ENCODE results near the gene DNM2. TPM values are rescaled to one million over a fixed set of nuclear protein-coding genes. Genes with fewer than 3 reads are reported as not detected.

DNM2 gene
- total RNA-seq, 1 experiment from 2014 or later = 125 TPM

DNA sequence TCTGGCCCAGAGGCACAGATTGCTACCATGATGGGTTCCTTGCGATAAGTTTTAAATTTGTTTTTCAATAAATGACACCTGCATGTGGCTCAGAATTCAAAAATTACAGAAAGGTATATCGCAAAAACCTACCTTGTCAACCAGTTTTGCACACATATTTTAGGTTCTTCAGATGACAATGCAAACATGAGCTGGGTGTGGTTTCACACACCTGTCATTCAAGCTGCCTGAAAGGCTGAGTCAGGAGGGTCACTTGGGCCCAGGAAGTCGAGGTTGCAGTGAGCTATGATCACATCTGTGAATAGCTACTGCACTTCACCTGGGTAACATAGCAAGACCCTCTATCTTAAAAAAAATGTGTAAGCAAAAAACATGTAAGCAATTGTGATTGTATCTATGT is 56.1 kb downstream of the DNM2 start:
- Histone ChIP-seq H3K4me1 (ENCODE audit: control insufficient read depth, insufficient read depth, low read length) (peaks cover 6% of the 10 kb centered on the region), H3K27ac (ENCODE audit: low read length) (no peak overlapping the region), H3K27me3 (ENCODE audit: control insufficient read depth, insufficient read depth, low read length) (no peaks in the 10 kb centered on the region), H3K4me3 (ENCODE audit: low read depth in 2 of 2, low read length in 2 of 2) (no peak overlapping the region), H3K36me3 (ENCODE audit: control insufficient read depth, insufficient read depth, low read length) (no peaks in the 10 kb centered on the region; the same call in 1 of the 2 replicates), H3K9me3 (ENCODE audit: control insufficient read depth, insufficient read depth, low read depth, low read length) (no peaks in the 10 kb centered on the region)
- intact Hi-C loops (cut with micrococcal nuclease; ENCODE audit: unreplicated experiment) (no loop called here), in situ Hi-C loops (cut with HindIII; ENCODE audit: low pct_unique_long_range_greater_than_20kb, low sequenced_read_pairs) (no loop called here)
- no peak for DNase-seq (ENCODE audit: low read depth, low spot score)
- ChIA-PET POLR2A (no interaction called here), CTCF (interaction anchor here (0.7 kb wide), 2 partner anchors 57 to 90 kb away, joined by 3 to 4 read pairs; no protein-coding TSS in a partner anchor)
- TF ChIP-seq TCF7L2 (IDR thresholded peaks at IDR 0.05; ENCODE audit: low read depth, low read length) (no peak), POLR2AphosphoS5 (IDR thresholded peaks at IDR 0.05; ENCODE audit: low read depth, low read length) (no peak), SIN3A (IDR thresholded peaks at IDR 0.05; ENCODE audit: borderline replicate concordance, insufficient read depth, low read depth, low read length) (no peak)
- TF ChIP-seq, protein P1, sequence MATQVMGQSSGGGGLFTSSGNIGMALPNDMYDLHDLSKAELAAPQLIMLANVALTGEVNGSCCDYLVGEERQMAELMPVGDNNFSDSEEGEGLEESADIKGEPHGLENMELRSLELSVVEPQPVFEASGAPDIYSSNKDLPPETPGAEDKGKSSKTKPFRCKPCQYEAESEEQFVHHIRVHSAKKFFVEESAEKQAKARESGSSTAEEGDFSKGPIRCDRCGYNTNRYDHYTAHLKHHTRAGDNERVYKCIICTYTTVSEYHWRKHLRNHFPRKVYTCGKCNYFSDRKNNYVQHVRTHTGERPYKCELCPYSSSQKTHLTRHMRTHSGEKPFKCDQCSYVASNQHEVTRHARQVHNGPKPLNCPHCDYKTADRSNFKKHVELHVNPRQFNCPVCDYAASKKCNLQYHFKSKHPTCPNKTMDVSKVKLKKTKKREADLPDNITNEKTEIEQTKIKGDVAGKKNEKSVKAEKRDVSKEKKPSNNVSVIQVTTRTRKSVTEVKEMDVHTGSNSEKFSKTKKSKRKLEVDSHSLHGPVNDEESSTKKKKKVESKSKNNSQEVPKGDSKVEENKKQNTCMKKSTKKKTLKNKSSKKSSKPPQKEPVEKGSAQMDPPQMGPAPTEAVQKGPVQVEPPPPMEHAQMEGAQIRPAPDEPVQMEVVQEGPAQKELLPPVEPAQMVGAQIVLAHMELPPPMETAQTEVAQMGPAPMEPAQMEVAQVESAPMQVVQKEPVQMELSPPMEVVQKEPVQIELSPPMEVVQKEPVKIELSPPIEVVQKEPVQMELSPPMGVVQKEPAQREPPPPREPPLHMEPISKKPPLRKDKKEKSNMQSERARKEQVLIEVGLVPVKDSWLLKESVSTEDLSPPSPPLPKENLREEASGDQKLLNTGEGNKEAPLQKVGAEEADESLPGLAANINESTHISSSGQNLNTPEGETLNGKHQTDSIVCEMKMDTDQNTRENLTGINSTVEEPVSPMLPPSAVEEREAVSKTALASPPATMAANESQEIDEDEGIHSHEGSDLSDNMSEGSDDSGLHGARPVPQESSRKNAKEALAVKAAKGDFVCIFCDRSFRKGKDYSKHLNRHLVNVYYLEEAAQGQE (IDR thresholded peaks at IDR 0.05; ENCODE audit: insufficient read depth in 1 of 2, low read depth in 2 of 2, low read length in 1 of 2) = no peak
- TF ChIP-seq, protein P2, sequence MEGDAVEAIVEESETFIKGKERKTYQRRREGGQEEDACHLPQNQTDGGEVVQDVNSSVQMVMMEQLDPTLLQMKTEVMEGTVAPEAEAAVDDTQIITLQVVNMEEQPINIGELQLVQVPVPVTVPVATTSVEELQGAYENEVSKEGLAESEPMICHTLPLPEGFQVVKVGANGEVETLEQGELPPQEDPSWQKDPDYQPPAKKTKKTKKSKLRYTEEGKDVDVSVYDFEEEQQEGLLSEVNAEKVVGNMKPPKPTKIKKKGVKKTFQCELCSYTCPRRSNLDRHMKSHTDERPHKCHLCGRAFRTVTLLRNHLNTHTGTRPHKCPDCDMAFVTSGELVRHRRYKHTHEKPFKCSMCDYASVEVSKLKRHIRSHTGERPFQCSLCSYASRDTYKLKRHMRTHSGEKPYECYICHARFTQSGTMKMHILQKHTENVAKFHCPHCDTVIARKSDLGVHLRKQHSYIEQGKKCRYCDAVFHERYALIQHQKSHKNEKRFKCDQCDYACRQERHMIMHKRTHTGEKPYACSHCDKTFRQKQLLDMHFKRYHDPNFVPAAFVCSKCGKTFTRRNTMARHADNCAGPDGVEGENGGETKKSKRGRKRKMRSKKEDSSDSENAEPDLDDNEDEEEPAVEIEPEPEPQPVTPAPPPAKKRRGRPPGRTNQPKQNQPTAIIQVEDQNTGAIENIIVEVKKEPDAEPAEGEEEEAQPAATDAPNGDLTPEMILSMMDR (IDR thresholded peaks at IDR 0.05) = no peak
- no TSS peak for BruUV-seq (replicated peaks)
- no peak for ATAC-seq

DNA sequence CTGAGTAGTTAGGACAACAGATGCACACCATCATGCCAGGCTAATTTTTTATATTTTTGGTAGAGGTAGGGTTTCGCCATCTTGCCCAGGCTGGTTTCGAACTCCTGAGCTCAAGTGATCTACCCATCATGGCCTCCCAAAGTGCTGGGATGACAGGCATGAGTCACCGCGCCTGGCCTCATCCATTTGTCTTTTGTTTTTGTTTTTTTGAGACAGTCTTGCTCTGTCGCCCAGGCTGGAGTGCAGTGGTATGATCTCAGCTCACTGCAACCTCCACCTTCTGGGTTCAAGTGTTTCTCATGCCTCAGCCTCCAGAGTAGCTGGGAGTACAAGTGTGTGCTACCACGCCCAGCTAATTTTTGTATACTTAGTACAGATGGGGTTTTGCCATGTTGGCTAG is 57.0 kb downstream of the DNM2 start:
- intact Hi-C loops (cut with micrococcal nuclease; ENCODE audit: unreplicated experiment) (no loop called here), in situ Hi-C loops (cut with HindIII; ENCODE audit: low pct_unique_long_range_greater_than_20kb, low sequenced_read_pairs) (no loop called here)
- H3K27ac ChIP-seq (ENCODE audit: low read length) = no peak overlapping the region
- BruUV-seq (replicated peaks) = no TSS peak
- ChIA-PET CTCF (no interaction called here), POLR2A (no interaction called here)
- H3K27me3 ChIP-seq (ENCODE audit: control insufficient read depth, insufficient read depth, low read length) = no peaks in the 10 kb centered on the region
- no peak overlapping the region for H3K4me3 ChIP-seq (ENCODE audit: low read depth in 2 of 2, low read length in 2 of 2)
- ATAC-seq = no peak
- DNase-seq (ENCODE audit: low read depth, low spot score) = no peak
- TF ChIP-seq TCF7L2 (IDR thresholded peaks at IDR 0.05; ENCODE audit: low read depth, low read length) (no peak), POLR2AphosphoS5 (IDR thresholded peaks at IDR 0.05; ENCODE audit: low read depth, low read length) (no peak), SIN3A (IDR thresholded peaks at IDR 0.05; ENCODE audit: borderline replicate concordance, insufficient read depth, low read depth, low read length) (no peak)
- TF ChIP-seq, protein P2 (IDR thresholded peaks at IDR 0.05) = no peak
- TF ChIP-seq, protein P1 (IDR thresholded peaks at IDR 0.05; ENCODE audit: insufficient read depth in 1 of 2, low read depth in 2 of 2, low read length in 1 of 2) = no peak
- H3K4me1 ChIP-seq (ENCODE audit: control insufficient read depth, insufficient read depth, low read length) = peaks cover under 1% of the 10 kb centered on the region
- no peaks in the 10 kb centered on the region; the same call in 1 of the 2 replicates for H3K36me3 ChIP-seq (ENCODE audit: control insufficient read depth, insufficient read depth, low read length)
- no peaks in the 10 kb centered on the region for H3K9me3 ChIP-seq (ENCODE audit: control insufficient read depth, insufficient read depth, low read depth, low read length)
